ENCODE results near the gene MSX1.

Gene MSX1

GRCh38 chr4:4823621-4824162, 35.8 kb upstream of the MSX1 start:
- TF ChIP-seq EZH2 (optimal IDR thresholded peaks at IDR 0.05; ENCODE audit: low read depth, low read length), result no peak
- TF ChIP-seq, protein P1, sequence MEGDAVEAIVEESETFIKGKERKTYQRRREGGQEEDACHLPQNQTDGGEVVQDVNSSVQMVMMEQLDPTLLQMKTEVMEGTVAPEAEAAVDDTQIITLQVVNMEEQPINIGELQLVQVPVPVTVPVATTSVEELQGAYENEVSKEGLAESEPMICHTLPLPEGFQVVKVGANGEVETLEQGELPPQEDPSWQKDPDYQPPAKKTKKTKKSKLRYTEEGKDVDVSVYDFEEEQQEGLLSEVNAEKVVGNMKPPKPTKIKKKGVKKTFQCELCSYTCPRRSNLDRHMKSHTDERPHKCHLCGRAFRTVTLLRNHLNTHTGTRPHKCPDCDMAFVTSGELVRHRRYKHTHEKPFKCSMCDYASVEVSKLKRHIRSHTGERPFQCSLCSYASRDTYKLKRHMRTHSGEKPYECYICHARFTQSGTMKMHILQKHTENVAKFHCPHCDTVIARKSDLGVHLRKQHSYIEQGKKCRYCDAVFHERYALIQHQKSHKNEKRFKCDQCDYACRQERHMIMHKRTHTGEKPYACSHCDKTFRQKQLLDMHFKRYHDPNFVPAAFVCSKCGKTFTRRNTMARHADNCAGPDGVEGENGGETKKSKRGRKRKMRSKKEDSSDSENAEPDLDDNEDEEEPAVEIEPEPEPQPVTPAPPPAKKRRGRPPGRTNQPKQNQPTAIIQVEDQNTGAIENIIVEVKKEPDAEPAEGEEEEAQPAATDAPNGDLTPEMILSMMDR (IDR thresholded peaks at IDR 0.05; ENCODE audit: low read length), result no peak
- TF ChIP-seq EZH2phosphoT487 (IDR thresholded peaks at IDR 0.05; ENCODE audit: low read length), result no peak
- DNase-seq, result no peak

GRCh38 chr4:4824232-4824631, 35.2 kb upstream of the MSX1 start:
- Histone ChIP-seq H3K4me2 (ENCODE audit: low read depth, low read length) (no peak overlapping the region), H2AFZ (ENCODE audit: low read length) (no peak overlapping the region), H3K36me3 (replicated peaks; ENCODE audit: insufficient read depth, low read length) (no peaks in the 10 kb centered on the region), H3K4me1 (ENCODE audit: low read length) (no peaks in the 10 kb centered on the region), H3K27ac (ENCODE audit: low read length) (no peak overlapping the region), H3K9me3 (replicated peaks; ENCODE audit: insufficient read depth, low read length) (no peaks in the 10 kb centered on the region), H3F3A (ENCODE audit: insufficient read depth, low read length) (no peaks in the 10 kb centered on the region), H3K79me2 (ENCODE audit: low read length) (no peaks in the 10 kb centered on the region), H3K9me2 (replicated peaks; ENCODE audit: insufficient read depth, low read length) (no peaks in the 10 kb centered on the region), H3K4me3 (ENCODE audit: low read length) (no peak overlapping the region), H3K9ac (ENCODE audit: low read length) (no peak overlapping the region), H3K27me3 (replicated peaks; ENCODE audit: insufficient read depth, low read length) (no peaks in the 10 kb centered on the region), H4K20me1 (ENCODE audit: insufficient read depth, low read length) (no peaks in the 10 kb centered on the region)
- DNase-seq, result no peak
- no peak for TF ChIP-seq EZH2 (optimal IDR thresholded peaks at IDR 0.05; ENCODE audit: low read depth, low read length)
- TF ChIP-seq EZH2phosphoT487 (IDR thresholded peaks at IDR 0.05; ENCODE audit: low read length), result no peak
- TF ChIP-seq, protein P1 (IDR thresholded peaks at IDR 0.05; ENCODE audit: low read length), result no peak

More at GRCh38 chr4:4823621-4824162, 35.8 kb upstream of the MSX1 start:
- H3K9me3 ChIP-seq (replicated peaks; ENCODE audit: insufficient read depth, low read length), result no peaks in the 10 kb centered on the region
- H3K4me3 ChIP-seq (ENCODE audit: low read length), result no peak overlapping the region
- no peak overlapping the region for H2AFZ ChIP-seq (ENCODE audit: low read length)
- no peaks in the 10 kb centered on the region for H3K27me3 ChIP-seq (replicated peaks; ENCODE audit: insufficient read depth, low read length)
- H3K4me1 ChIP-seq (ENCODE audit: low read length), result no peaks in the 10 kb centered on the region
- no peak overlapping the region for H3K4me2 ChIP-seq (ENCODE audit: low read depth, low read length)
- no peaks in the 10 kb centered on the region for H3K79me2 ChIP-seq (ENCODE audit: low read length)
- H3K9me2 ChIP-seq (replicated peaks; ENCODE audit: insufficient read depth, low read length), result no peaks in the 10 kb centered on the region
- no peaks in the 10 kb centered on the region for H4K20me1 ChIP-seq (ENCODE audit: insufficient read depth, low read length)
- H3K27ac ChIP-seq (ENCODE audit: low read length), result no peak overlapping the region
- H3K36me3 ChIP-seq (replicated peaks; ENCODE audit: insufficient read depth, low read length), result no peaks in the 10 kb centered on the region
- no peak overlapping the region for H3K9ac ChIP-seq (ENCODE audit: low read length)
- H3F3A ChIP-seq (ENCODE audit: insufficient read depth, low read length), result no peaks in the 10 kb centered on the region

GRCh38 chr4:4825431-4825830, 34.0 kb upstream of the MSX1 start:
- DNase-seq, result no peak
- Histone ChIP-seq H3K9me3 (replicated peaks; ENCODE audit: insufficient read depth, low read length) (no peaks in the 10 kb centered on the region), H3K36me3 (replicated peaks; ENCODE audit: insufficient read depth, low read length) (no peaks in the 10 kb centered on the region), H3K27me3 (replicated peaks; ENCODE audit: insufficient read depth, low read length) (no peaks in the 10 kb centered on the region), H3K4me2 (ENCODE audit: low read depth, low read length) (no peak overlapping the region), H4K20me1 (ENCODE audit: insufficient read depth, low read length) (no peaks in the 10 kb centered on the region), H3K9ac (ENCODE audit: low read length) (no peak overlapping the region), H3K4me1 (ENCODE audit: low read length) (no peaks in the 10 kb centered on the region), H3K79me2 (ENCODE audit: low read length) (no peaks in the 10 kb centered on the region), H3K4me3 (ENCODE audit: low read length) (no peak overlapping the region), H2AFZ (ENCODE audit: low read length) (no peak overlapping the region), H3F3A (ENCODE audit: insufficient read depth, low read length) (no peaks in the 10 kb centered on the region), H3K9me2 (replicated peaks; ENCODE audit: insufficient read depth, low read length) (no peaks in the 10 kb centered on the region), H3K27ac (ENCODE audit: low read length) (no peak overlapping the region)
- TF ChIP-seq EZH2 (optimal IDR thresholded peaks at IDR 0.05; ENCODE audit: low read depth, low read length), result no peak
- TF ChIP-seq EZH2phosphoT487 (IDR thresholded peaks at IDR 0.05; ENCODE audit: low read length), result no peak
- TF ChIP-seq, protein P1 (IDR thresholded peaks at IDR 0.05; ENCODE audit: low read length), result no peak
